Left lobe of liver (tissue), 2 donors: Measurements from ENCODE around the gene MAP2K6. TPM values are rescaled to one million over a fixed set of nuclear protein-coding genes. Genes with fewer than 3 reads are reported as not detected.

ENCODE experiments used
- ATAC-seq: fragments of 200-7000 bp; cut with Tn5 transposase; one replicate; pipeline ENCODE4 v1.9.1; 2020; ENCODE audit warnings: mild to moderate bottlenecking, moderate library complexity
- DNase-seq: peaks from one replicate; pipeline ENCODE4 v3.0.0-alpha.2; 2020; ENCODE audit warnings: low spot score
- total RNA-seq: library from RNA; stranded (reverse); gene quantifications from one replicate; pipeline ENCODE4 v1.2.1, GENCODE V29; 2021
- donor health status: DM: no; HTN: no; CAD: no; lungs with moderate emphysema.
- donor health status: DM: no; HTN: yes; CAD: no.

The MAP2K6 gene
- total RNA-seq, 1 donor from 2014 or later: 2.6 TPM

DNA sequence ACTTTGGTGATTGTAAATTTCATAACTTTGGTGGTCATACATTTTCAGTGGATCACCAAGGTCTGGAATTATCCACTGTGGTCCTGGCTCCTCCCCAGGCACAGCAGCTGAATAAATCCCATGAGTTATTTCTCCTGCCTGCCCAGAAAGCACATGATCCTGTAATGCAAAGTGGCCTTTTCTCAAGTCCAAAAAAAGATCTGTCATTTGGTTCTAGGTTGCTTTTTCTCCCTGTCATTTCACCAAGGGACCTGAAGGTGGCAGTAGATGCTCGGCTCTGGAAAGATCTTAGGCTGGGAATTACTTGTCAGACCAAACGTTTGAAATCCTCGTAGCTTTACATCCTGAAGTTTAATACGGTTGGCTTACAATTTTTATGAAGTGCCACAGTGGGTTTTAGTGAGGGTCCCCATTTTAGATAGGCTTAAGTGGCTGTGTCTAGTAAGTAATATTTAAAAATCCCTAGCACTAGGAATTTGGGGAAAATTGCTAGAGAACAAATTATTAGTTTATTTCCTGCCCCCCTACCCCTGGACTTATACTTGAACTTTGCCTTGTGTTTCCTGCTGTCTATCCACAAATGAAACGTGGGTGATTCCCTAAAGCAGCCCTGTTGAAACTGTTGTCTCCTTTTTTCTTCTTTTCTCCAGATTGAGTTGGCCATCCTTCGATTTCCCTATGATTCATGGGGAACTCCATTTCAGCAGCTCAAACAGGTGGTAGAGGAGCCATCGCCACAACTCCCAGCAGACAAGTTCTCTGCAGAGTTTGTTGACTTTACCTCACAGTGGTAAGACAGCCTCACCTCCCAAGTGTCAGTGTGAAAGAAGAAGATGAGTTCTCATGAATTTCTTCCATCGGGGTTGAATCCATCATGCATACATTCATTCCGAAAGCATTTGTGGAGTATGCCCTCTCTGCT, 111.7 kb downstream of the MAP2K6 start:
- peak; percentile 89 for ATAC-seq
- DNase-seq: no peak

DNA sequence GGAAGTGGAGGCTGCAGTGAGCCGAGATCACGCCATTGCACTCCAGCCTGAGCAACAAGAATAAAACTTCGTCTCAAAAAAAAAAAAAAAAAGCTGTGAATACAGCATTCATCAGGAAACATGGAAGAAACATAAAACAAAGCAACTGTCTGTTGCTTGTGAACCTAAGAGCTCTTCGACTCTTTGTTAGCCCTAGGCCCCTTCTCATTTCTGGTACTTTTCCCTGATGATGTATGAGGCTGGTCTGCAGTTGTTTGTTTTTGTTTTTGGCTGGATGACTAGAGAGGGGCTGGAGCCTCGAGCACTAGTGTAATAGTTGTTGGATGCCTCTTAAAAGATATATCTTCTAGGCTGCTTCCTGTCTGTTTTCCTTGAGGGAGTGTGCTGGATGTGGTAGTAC, 113.5 kb downstream of the MAP2K6 start:
- ATAC-seq (no peak), DNase-seq (no peak)

DNA sequence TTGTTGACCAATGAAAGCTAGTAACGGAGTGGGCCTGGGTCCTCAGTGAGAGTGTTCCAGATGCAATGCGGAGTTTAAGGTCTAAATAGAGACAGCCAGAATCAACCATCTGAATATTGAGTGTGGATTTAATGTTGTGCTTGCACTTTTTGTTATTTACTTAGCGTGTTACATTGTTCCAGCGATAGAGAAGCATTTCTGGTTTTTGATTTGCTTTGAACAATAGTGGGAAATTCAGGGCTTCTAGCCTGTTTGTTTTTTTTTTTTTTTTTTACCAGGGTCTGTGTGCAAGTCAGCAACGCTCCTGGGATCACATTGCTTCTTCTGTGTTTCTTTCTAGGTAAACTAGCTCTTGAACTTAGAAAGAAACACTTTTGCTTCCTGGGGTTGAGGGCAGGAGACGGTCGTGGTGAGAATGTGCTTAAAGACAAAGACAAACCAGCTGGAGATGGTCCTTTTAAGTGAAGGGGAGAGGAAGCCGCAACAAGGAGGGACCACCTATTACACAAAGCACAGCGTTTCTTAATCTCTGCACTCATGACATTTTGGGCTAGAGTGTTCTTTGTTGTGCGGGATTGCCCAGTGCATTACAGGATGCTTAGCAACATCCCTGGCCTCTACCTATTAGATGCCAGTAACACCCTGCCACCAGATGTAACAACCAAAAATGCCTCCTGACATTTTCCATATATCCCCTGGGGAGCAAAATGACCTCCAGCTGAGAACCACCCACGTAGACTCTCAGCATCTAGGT, 119.2 kb downstream of the MAP2K6 start:
- DNase-seq: no peak

DNA sequence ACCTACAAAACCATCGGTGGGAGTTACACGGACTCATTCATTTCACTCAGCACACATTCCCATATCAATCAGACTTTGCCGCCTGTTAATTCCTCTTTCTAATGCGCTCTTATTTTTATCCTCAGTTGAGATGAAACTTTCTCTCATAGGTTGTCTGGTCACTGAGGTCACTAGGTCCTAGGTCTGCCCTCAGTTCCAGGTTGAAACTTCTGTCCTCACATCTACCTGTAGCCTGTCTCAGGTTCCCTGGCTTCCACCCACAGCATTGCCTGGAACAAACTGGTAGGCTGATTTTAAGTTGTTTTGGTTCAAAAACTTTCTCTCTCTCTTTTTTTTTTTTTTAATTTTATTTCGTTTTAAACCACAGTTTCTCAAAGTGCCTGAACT, 119.7 kb downstream of the MAP2K6 start:
- DNase-seq (no peak), ATAC-seq (no peak)

More for the DNA sequence above, 119.2 kb downstream of the MAP2K6 start:
- ATAC-seq: no peak

DNA sequence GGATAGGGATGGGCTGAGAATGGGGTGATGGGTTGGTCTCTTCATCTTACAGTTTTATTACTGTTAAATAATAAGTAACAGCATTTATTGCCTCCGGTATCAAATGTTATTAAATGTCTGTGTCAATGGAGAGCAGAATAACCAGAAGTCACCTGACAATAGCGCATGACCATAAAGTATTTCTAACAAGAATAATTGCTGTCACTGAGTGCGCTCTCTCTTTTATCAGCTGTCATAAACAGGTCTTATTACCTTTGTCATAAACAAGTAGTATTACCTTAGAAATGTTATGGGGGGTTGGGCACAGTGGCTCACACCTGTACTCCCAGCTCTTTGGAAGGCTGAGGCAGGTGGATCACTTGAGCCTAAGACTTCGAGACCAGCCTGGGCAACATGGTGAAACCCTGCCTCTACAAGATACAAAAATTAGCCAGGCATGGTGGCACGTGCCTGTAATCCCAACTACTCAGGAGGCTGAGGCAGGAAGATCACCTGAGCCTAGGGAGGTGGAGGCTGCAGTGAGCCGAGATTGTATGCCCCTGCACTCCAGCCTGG, 120.6 kb downstream of the MAP2K6 start:
- ATAC-seq (no peak), DNase-seq (no peak)

DNA sequence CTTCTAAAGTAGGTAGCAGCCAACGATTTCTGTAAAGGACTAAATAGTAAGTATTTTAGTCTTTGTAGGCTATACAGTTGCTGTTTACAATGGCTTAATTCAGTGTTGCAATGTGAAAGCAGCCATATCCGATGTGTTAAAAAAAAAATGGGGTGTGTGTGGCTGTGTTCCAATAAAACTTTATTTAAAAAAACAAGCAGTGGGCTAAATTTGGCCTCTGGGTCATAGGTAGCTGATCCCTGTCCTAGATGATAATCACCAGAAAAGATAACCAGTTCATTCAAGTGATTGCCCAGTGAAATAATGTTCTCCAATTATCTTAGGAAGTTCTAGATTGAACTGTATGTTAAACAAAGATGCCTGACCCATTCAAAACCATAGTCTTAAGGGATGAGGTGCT, 124.3 kb downstream of the MAP2K6 start:
- ATAC-seq (no peak), DNase-seq (no peak)

DNA sequence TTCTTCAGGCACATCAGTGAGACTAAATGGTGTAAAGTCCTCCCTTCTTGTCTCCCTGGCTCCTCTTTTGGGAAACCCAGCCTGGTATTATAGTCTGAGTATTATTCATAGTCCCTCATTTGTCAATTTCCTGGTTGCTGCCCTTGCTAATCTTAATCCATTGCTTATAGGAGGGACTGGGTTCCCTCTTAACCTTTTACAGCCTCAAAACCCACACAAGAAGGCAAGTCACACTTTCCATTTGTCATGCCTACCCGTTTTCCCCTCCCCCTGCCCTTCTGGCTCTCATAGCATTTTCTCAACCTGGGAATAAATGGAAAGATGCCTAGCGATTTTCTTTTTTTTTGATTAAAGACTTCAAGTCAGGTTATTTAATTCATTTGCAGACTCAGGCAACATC, 124.8 kb downstream of the MAP2K6 start:
- DNase-seq (no peak), ATAC-seq (no peak)

DNA sequence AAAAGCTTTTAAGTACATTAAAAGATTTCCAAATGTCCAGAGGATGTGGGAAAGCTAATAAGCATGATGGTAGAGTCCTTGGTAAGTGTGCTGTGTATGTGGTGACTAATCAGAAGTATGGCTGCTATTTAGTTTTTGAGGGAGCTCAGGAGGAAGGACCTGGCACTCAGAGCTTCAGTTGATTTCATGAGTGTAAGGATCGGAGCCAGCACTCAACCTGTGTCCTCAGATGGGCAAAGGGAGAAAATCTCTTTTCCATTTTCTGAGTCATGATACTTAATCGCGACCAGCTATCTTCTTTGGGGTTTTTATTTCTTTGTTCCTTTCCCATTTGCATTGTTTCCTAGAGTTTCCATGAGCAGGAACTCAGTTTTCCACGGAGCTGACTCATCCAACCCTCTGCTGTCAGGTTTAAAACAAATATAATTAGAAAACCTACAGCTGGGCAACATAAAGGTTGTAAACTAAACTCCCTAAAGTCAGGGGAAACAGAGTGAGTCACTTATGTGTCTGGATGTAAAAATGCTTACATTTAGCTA, 125.4 kb downstream of the MAP2K6 start:
- ATAC-seq (no peak), DNase-seq (no peak)

DNA sequence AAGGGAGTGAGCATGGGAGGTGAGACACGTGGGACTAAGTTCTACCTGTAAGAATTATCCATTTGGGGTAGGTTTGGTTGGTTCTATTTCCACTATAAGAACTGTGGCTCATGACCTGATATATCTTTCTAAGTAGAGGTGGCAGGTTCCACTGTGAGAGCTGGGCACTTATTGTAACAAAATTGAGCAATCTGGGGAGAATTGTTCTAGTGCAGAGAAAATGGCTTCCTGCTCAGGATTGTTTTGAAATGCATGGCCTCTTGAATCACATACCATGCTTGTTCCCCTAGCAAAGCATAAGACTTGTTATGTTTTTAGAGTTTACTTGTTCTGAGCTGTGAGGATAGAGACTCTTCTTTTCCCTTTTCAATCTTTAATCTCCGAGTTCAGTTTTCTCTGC, 125.9 kb downstream of the MAP2K6 start:
- ATAC-seq: no peak
- no peak for DNase-seq

DNA sequence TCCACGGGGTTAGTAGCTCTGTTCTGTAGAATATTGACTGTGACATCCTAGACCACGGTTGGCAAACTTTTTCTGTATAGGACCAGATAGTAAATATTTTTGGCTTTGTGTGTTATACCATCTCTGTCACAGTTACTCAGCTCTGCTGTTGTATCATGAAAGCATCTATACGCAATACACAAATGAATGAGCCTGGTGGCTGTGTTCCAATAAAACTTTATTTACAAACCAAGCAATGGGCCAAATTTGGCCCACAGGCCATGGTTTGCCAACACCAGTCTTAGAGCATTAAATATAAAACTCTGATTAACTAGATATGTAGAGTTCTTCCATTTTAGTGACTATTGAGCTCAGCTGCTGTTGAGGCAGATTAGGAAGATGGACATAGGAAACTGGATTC, 132.7 kb downstream of the MAP2K6 start:
- no peak for ATAC-seq
- no peak for DNase-seq

DNA sequence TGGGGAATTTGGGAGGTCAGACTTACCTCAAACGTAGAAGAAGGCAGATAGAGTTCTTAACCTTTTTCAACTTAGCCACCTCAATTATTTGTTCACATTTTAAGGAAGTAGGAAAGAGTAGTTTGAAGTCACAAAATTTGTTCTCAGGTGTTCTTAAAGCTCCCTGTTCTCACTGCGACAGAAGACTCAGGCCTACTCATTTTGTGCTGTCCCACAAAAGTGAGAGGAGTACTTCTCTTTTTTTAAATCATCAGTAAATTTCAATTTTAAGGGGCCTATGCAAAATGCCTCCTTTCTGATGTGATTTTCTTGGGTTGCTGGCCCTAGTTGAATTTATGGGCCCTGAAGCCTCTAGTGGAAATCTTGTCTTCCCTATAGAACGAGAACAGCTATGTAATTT, 133.4 kb downstream of the MAP2K6 start:
- ATAC-seq: no peak
- no peak for DNase-seq

DNA sequence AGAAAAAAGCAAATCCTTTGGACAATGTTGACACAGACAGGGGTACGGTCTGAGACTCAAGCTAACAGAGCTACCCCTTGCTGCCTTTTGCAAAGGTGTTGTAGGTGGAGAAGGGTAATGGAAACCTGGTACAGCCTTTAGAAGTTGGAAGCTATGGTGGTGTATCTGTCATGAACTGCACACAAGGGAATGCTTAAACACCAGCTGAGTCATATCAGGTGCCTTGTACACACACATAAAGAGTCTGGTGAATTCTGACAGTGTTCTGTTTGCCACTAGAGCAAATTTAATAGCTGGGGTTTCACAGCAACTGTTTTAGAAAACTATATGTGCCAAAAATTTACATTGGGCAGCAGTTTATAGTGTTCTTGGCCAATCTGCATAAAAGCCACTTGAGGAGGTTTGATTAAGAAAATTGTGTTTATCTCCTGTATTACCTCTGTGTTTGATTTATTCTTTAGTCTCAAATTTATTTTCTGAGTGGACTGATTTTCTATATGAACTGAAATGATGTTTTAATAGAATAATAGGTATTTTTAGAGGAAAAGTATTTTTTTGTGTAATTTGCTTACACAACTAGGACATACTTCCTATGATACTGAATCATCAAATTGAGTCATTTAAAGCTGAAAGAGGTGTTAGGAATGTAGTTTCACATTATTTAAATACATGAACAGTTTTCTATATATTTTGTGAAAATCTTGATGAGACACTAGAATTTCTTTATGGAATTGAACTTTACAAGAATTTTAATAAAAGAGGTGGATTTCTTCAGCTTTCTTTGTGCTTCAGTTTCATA, 136.9 kb downstream of the MAP2K6 start:
- ATAC-seq (no peak), DNase-seq (no peak)

DNA sequence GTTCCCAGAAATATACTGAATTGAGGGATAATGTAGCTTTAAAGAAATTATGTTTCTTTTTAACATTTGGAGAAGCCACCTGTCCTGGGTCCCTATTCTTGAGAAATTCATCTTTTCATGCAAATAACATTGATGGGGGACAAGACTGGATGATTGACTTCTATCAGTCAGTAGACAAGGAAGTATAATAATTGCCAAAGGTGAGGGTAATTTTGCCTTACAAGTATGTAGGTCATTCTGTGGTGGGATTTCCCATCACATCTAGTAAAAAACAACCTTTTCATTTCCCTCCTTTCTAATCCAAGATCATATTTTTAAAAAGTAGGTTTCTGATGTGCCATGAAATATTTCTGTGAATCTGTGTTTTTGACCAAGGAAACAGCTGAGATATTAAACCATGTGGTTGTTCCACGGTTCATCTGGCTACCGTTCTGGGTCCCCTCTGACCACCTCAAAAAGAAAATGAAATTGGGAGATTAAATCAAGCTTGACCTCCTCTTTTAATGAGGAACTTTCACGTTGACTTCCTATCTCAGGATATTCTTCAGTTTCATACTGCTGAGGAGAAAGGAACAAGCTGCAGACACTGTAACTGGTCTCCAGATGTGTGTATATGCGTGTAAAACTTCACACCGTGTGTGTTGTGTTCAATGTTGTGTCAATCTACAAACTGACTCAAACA, 138.6 kb downstream of the MAP2K6 start:
- ATAC-seq (no peak), DNase-seq (no peak)

DNA sequence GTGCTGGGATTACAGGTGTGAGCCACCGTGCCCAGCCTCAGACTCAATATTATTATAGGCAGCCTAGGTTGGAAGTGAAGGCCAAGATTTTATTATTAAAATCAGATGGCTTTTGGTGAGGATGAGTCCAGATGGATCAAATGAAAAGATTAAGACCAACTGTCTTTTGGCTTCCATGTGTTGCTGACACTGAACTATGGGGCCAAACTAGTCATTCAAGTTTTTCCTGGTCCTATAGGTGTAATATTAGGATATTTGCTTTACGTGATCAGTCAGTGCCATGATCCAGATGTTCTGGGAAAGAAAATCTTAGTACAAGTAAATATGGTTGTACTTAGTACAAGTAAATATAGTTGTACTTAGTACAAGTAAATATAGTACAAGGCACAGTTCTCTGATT, 140.6 kb downstream of the MAP2K6 start:
- ATAC-seq (no peak), DNase-seq (no peak)

DNA sequence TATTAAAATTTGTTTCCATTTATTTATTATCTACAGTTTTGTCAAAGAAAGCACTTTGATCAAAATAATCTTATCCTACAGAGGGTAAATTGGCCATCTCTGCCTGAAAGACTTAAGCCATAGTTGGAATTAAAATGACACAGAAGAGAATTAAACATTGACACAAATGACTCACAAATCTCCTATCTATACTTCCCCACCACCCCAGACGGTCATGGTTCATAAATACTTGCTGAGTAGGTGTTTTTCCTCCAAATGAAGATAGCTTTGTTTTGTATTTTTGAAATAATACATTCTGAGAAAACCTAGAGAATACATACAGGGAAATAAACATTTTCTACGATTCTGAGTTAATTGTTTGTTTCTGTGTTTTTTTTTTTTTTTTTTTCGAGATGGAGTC, 142.8 kb downstream of the MAP2K6 start:
- DNase-seq: no peak
- no peak for ATAC-seq

DNA sequence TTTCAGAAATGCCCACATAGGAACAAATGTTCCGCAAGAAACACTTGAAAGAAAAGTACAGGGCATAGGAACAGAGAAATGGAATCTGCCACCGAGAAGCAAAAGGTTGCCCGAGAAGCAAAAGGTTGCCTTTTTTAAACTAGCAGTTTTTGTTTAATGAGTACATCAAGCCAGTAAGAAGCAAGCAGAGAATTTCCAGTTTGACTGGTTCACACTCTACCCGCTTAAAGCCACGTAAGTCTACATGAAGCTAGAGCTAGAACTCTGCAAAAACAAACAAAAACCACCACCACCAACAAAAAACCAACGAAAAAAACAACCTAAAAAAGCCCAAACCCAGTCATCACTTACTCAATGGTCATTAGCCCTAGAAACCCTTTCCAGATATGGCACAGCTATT, 144.3 kb downstream of the MAP2K6 start:
- no peak for DNase-seq
- no peak for ATAC-seq

DNA sequence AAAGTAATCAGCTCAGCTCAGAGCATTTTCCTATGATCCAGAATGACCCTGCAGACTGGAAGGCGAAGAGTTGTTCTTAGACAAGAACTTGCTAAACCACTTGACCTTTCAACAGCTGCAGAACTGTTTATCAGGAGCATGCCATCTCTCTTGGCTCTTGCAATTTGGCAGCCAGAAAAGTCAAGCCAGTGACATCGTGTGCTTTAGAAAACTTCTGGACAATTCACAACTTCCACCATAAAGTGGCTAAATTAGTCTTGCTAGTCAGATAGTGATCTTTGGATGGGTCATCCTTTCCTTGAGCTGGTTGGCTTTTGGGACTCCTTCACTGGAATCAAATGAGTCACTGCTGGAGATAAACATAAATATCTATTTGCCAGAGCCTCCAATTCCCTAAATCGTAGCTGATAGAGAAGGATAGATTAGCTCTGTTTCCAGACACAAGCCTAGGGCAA, 146.5 kb downstream of the MAP2K6 start:
- no peak for ATAC-seq
- no peak for DNase-seq

DNA sequence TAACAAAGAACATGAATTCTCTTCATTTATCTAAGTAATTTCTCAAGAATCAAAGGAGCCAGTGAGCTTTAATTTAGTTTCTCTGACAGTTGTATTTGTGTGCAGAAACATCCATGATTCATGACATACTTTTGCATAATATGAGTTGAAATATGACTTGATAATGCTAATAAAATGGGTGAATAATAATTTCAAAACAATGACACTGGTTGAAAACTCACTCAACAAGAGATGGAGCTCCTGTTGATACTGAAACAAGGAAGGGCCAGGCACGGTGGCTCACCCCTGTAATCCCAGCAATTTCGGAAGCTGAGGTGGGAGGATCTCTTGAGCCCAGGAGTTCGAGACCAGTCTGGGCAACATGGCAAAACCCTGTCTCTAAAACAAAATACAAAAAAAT, 147.0 kb downstream of the MAP2K6 start:
- no peak for ATAC-seq

DNA sequence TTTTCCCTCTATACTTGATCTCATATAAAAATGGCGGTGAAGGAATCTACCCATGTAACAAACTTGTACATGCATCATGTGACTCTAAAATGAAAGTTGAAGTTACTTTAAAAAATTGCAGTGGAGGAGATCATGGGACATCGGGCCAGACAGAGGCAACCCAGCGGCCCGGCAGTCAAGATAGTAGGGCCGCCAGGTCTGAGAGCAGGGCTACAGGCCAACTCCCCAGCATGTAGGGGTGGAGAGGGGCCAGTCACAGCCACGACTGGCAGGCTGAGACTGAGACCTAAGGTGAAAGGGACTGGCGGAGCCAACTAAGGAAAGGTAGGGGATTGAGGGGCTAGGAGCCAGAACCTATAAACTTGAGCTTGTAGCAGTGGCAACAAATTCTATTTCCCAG, 150.9 kb downstream of the MAP2K6 start:
- DNase-seq (no peak), ATAC-seq (no peak)

More for the DNA sequence above, 147.0 kb downstream of the MAP2K6 start:
- no peak for DNase-seq

DNA sequence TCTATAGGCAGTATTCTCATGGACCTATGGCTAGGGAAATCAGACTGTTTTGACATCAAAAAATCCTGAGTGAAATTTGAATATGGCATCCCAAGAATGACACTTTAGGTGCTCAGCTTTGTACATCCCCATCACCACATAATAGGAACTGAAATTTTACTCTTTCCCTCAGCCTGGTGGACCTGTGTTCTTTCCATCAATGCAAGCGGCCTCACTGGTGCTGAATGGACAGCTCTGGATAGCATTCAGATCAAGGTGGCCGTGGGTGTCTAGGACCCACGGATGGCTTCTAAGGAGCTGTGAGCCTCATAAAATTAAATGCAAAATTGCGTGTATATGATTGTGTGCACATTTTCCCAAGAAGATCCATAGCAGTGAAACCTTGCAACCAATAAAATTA, 152.6 kb downstream of the MAP2K6 start:
- ATAC-seq: no peak
- no peak for DNase-seq
